Measurements from ENCODE around the gene MZF1.

- TF ChIP-seq WT1 (tag by site-specific recombination; IDR thresholded peaks at IDR 0.05) (no peak), SETDB1 (IDR thresholded peaks at IDR 0.05; ENCODE audit: insufficient read length, low read length) (no peak), ZFP69B (tag by site-specific recombination; IDR thresholded peaks at IDR 0.05) (no peak)
- TF ChIP-seq, protein P1, sequence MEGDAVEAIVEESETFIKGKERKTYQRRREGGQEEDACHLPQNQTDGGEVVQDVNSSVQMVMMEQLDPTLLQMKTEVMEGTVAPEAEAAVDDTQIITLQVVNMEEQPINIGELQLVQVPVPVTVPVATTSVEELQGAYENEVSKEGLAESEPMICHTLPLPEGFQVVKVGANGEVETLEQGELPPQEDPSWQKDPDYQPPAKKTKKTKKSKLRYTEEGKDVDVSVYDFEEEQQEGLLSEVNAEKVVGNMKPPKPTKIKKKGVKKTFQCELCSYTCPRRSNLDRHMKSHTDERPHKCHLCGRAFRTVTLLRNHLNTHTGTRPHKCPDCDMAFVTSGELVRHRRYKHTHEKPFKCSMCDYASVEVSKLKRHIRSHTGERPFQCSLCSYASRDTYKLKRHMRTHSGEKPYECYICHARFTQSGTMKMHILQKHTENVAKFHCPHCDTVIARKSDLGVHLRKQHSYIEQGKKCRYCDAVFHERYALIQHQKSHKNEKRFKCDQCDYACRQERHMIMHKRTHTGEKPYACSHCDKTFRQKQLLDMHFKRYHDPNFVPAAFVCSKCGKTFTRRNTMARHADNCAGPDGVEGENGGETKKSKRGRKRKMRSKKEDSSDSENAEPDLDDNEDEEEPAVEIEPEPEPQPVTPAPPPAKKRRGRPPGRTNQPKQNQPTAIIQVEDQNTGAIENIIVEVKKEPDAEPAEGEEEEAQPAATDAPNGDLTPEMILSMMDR (tag by site-specific recombination; IDR thresholded peaks at IDR 0.05): no peak
These were observed 37.3 kb downstream of the MZF1 start for GRCh38 chr19:58535857-58536256.
